NB4 (cell line): ENCODE data around the gene ZFPM1.

Experiments
- MYC ChIP-seq: IDR thresholded peaks from 2 replicates; pipeline ENCODE4 v1.6.1; 2011; ENCODE audit warnings: low read depth, low read length
- POLR2A ChIP-seq: IDR thresholded peaks from 2 replicates; pipeline ENCODE4 v1.6.1; 2011; ENCODE audit warnings: mild to moderate bottlenecking; ENCODE audit not compliant: insufficient read length; ENCODE audit errors: extremely low read depth
- TF ChIP-seq, protein P1 (sequence below): IDR thresholded peaks from one replicate; pipeline ENCODE4 v1.5.1; 2012; ENCODE audit warnings: low read depth, low read length
- TF ChIP-seq, protein P2 (sequence below): IDR thresholded peaks from 2 replicates; pipeline ENCODE4 v1.6.1; 2011; ENCODE audit warnings: low read depth, low read length

DNA sequence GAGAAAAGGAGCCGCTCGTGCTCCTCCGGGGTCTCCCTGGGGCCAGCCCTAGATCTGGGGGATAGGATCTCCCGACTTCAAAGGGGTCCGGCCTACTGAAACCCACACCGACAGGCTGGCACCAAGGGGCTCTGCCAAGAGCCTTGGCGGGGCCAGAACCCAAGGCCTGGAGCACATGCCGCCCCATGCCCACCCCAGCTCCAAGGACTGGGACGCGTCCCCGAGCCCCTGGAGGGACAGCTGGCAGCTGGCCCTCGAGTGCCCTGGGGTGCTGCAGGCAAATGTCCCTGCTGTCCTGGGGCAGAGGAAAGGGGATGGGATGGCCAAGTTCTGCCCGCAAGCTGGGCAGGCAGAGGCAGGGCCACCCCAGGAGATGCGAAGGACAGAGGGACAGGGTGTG is 31.8 kb upstream of the ZFPM1 start:
- TF ChIP-seq, protein P1, sequence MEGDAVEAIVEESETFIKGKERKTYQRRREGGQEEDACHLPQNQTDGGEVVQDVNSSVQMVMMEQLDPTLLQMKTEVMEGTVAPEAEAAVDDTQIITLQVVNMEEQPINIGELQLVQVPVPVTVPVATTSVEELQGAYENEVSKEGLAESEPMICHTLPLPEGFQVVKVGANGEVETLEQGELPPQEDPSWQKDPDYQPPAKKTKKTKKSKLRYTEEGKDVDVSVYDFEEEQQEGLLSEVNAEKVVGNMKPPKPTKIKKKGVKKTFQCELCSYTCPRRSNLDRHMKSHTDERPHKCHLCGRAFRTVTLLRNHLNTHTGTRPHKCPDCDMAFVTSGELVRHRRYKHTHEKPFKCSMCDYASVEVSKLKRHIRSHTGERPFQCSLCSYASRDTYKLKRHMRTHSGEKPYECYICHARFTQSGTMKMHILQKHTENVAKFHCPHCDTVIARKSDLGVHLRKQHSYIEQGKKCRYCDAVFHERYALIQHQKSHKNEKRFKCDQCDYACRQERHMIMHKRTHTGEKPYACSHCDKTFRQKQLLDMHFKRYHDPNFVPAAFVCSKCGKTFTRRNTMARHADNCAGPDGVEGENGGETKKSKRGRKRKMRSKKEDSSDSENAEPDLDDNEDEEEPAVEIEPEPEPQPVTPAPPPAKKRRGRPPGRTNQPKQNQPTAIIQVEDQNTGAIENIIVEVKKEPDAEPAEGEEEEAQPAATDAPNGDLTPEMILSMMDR: no peak
- no peak for TF ChIP-seq POLR2A
- TF ChIP-seq MYC: no peak
- TF ChIP-seq, protein P2, sequence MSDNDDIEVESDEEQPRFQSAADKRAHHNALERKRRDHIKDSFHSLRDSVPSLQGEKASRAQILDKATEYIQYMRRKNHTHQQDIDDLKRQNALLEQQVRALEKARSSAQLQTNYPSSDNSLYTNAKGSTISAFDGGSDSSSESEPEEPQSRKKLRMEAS: no peak
